Osteoblast (primary cell): ENCODE results near the gene CADPS. TPM values are rescaled to one million over a fixed set of nuclear protein-coding genes. Genes with fewer than 3 reads are reported as not detected.

Experiments used
- DNase-seq: peaks from one replicate; pipeline ENCODE4 v3.0.0; 2011; ENCODE audit warnings: low spot score, mixed read lengths; ENCODE audit not compliant: insufficient read length; ENCODE audit errors: missing footprints
- H2AFZ ChIP-seq: 2 replicates; pipeline ENCODE4 v1.6.0; 2011; ENCODE audit warnings: mild to moderate bottlenecking, low read length
- H3K27ac ChIP-seq: 2 replicates; pipeline ENCODE4 v1.5.1; 2011; ENCODE audit warnings: mild to moderate bottlenecking, low read depth, low read length, moderate library complexity
- H3K27me3 ChIP-seq: 2 replicates; pipeline ENCODE4 v1.6.0; 2012; ENCODE audit warnings: mild to moderate bottlenecking, control low read depth, inconsistent platforms, low read length, moderate library complexity; ENCODE audit not compliant: insufficient read depth
- H3K36me3 ChIP-seq: 2 replicates; pipeline ENCODE4 v1.5.1; 2011; ENCODE audit warnings: mild to moderate bottlenecking, low read length, control low read depth, moderate library complexity; ENCODE audit not compliant: insufficient read depth
- H3K4me1 ChIP-seq: 2 replicates; pipeline ENCODE4 v1.5.1; 2011; ENCODE audit warnings: mild to moderate bottlenecking, low read length, control low read depth, moderate library complexity; ENCODE audit not compliant: insufficient read depth
- H3K4me2 ChIP-seq: 2 replicates; pipeline ENCODE4 v1.6.0; 2011; ENCODE audit warnings: mild to moderate bottlenecking, low read length; ENCODE audit not compliant: insufficient read depth
- H3K4me3 ChIP-seq: fragments of 200-600 bp; sonication (generic); 3 replicates; pipeline ENCODE4 v1.5.1; 2012; ENCODE audit warnings: mild to moderate bottlenecking, low read length, inconsistent platforms; ENCODE audit not compliant: insufficient read depth
- H3K79me2 ChIP-seq: 2 replicates; pipeline ENCODE4 v1.6.0; 2012; ENCODE audit warnings: mild to moderate bottlenecking, low read length, control low read depth, inconsistent platforms; ENCODE audit not compliant: insufficient read depth
- H3K9me3 ChIP-seq: 2 replicates; pipeline ENCODE4 v1.5.1; 2011; ENCODE audit warnings: low read depth, low read length, control low read depth
- H4K20me1 ChIP-seq: 2 replicates; pipeline ENCODE4 v1.6.0; 2012; ENCODE audit warnings: mild to moderate bottlenecking, low read length, control low read depth; ENCODE audit not compliant: insufficient read depth
- total RNA-seq: library from RNA; depleted of rRNA; stranded (reverse); fragments of >200 nt; gene quantifications from 2 replicates; pipeline ENCODE4 v1.2.3, GENCODE V29; 2012
- TF ChIP-seq, protein P1 (sequence below): IDR thresholded peaks from 2 replicates; pipeline ENCODE4 v1.5.1; 2011; ENCODE audit warnings: mild to moderate bottlenecking, low read depth, low read length, moderate library complexity; ENCODE audit errors: extremely low read depth

The CADPS gene
- total RNA-seq, 1 donor: not detected

DNA sequence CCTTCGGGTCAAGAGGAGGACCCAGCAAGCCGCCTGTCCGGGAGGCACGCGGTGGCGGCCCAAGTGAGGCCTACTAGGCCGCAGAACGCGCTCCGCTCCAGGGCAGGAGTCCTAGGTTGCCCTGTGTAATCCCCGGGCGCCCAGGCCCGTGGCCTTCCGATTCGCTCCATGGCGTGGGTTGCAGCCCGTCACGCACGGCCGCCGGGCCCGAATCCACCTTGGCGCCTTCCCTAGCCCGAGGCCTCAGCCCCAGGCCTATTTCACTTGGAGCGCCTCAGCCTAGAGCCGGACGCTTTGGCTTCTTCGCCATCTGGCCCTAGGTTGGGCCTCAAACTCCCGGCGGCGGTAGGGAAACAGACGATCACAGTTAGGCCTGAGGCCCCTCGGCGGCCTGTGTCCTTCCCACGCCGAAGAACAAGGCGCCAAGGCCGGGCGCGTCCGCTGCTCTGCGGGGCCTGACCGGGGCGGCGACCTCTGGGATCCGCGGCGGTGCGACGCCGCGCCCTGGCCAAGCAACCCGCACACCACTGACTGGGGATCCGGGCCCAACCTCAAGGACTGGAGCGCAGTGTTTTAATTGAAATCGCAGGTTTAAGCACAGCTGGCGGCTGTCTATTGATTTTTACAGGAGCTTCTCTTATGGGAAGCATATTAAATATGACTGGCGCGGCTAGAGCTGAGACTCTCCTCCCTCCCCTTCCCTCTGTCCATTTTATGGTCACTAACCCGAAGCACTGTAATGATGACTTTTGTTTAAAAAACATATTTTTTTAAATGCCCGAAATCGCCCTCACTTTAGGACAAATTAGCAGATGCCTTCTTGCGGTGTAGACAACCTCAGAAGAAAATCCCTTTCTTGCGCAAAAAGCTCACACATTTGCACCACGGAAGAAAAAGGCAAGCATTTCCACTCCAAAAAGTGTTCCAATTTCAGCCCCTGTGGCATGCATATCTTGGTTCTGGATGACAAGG, 498.0 kb downstream of the CADPS start:
- TF ChIP-seq, protein P1, sequence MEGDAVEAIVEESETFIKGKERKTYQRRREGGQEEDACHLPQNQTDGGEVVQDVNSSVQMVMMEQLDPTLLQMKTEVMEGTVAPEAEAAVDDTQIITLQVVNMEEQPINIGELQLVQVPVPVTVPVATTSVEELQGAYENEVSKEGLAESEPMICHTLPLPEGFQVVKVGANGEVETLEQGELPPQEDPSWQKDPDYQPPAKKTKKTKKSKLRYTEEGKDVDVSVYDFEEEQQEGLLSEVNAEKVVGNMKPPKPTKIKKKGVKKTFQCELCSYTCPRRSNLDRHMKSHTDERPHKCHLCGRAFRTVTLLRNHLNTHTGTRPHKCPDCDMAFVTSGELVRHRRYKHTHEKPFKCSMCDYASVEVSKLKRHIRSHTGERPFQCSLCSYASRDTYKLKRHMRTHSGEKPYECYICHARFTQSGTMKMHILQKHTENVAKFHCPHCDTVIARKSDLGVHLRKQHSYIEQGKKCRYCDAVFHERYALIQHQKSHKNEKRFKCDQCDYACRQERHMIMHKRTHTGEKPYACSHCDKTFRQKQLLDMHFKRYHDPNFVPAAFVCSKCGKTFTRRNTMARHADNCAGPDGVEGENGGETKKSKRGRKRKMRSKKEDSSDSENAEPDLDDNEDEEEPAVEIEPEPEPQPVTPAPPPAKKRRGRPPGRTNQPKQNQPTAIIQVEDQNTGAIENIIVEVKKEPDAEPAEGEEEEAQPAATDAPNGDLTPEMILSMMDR: no peak
- no peaks in the 10 kb centered on the region for H3K36me3 ChIP-seq
- peaks cover 91% of the 10 kb centered on the region for H3K27me3 ChIP-seq

DNA sequence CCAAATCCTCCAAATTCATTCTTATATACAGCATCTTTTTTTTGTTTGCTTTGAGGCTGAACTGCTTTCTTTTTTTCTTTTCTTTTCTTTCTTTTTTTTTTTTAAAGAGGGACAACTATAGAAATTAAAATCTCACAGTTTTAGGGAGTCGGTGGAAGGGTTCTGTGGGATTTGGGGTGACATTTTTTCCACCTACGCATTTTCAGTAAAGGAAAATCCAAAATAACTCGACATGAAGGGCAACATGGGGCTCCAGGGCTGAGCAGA, 498.8 kb downstream of the CADPS start:
- Histone ChIP-seq H3K4me3 (no peak overlapping the region), H3K79me2 (no peaks in the 10 kb centered on the region), H2AFZ (no peak overlapping the region), H3K27ac (no peak overlapping the region), H3K36me3 (no peaks in the 10 kb centered on the region), H3K9me3 (no peaks in the 10 kb centered on the region), H3K27me3 (peaks cover 96% of the 10 kb centered on the region), H3K4me2 (no peak overlapping the region), H4K20me1 (no peaks in the 10 kb centered on the region), H3K4me1 (no peaks in the 10 kb centered on the region)
- TF ChIP-seq, protein P1: no peak
- no peak for DNase-seq

More for the DNA sequence above, 498.0 kb downstream of the CADPS start:
- H3K27ac ChIP-seq: no peak overlapping the region
- no peak overlapping the region for H3K4me3 ChIP-seq
- H3K4me1 ChIP-seq: no peaks in the 10 kb centered on the region
- no peaks in the 10 kb centered on the region for H4K20me1 ChIP-seq
- no peak for DNase-seq
- H2AFZ ChIP-seq: no peak overlapping the region
- no peaks in the 10 kb centered on the region for H3K79me2 ChIP-seq
- no peak overlapping the region for H3K4me2 ChIP-seq
- no peaks in the 10 kb centered on the region for H3K9me3 ChIP-seq

GRCh38 chr3:62375655-62376453, 499.4 kb downstream of the CADPS start:
- no peaks in the 10 kb centered on the region for H3K9me3 ChIP-seq
- H3K36me3 ChIP-seq: no peaks in the 10 kb centered on the region
- no peaks in the 10 kb centered on the region for H3K4me1 ChIP-seq
- no peak overlapping the region for H3K4me3 ChIP-seq
- DNase-seq: no peak
- no peak overlapping the region for H3K4me2 ChIP-seq
- TF ChIP-seq, protein P1: no peak
- no peak overlapping the region for H3K27ac ChIP-seq
- peaks cover 96% of the 10 kb centered on the region for H3K27me3 ChIP-seq
- no peaks in the 10 kb centered on the region for H4K20me1 ChIP-seq
- H2AFZ ChIP-seq: no peak overlapping the region
- no peaks in the 10 kb centered on the region for H3K79me2 ChIP-seq
